ENCODE results near the gene MAN1C1.

GRCh38 chr1:25718732-25719131 lies 102.1 kb downstream of the MAN1C1 start:
- TF ChIP-seq CTCF (IDR thresholded peaks at IDR 0.05) (no peak), POLR2A (IDR thresholded peaks at IDR 0.05) (no peak)
